HG03521 (cell line): ENCODE data around the gene GMPR2.

Experiments used
- ATAC-seq: cut with Tn5 transposase; IDR thresholded peaks from one replicate; pipeline ENCODE4 v1.9.1; 2021; ENCODE audit warnings: mild to moderate bottlenecking, moderate library complexity; ENCODE audit not compliant: unreplicated experiment

GMPR2 gene

GRCh38 chr14:24249230-24250021 lies 16.7 kb downstream of the GMPR2 start:
- no peak for ATAC-seq

GRCh38 chr14:24250354-24250753 lies 17.6 kb downstream of the GMPR2 start:
- no peak for ATAC-seq

- ATAC-seq: no peak
Measured at GRCh38 chr14:24251880-24252288, 19.2 kb downstream of the GMPR2 start.

- no peak for ATAC-seq
Measured at GRCh38 chr14:24252289-24253124, 19.8 kb downstream of the GMPR2 start.

GRCh38 chr14:24253936-24254335 lies 21.2 kb downstream of the GMPR2 start:
- ATAC-seq: no peak

- no peak for ATAC-seq
Measured at GRCh38 chr14:24254630-24255392, 22.1 kb downstream of the GMPR2 start.

GRCh38 chr14:24255438-24255837 lies 22.7 kb downstream of the GMPR2 start:
- ATAC-seq: no peak

GRCh38 chr14:24255931-24256711 lies 23.4 kb downstream of the GMPR2 start:
- ATAC-seq: no peak

GRCh38 chr14:24256960-24257359 lies 24.2 kb downstream of the GMPR2 start:
- no peak for ATAC-seq

- ATAC-seq: no peak
Measured at GRCh38 chr14:24258119-24258518, 25.4 kb downstream of the GMPR2 start.

- ATAC-seq: no peak
Measured at GRCh38 chr14:24258548-24259265, 26.0 kb downstream of the GMPR2 start.

GRCh38 chr14:24259282-24260025 lies 26.7 kb downstream of the GMPR2 start:
- no peak for ATAC-seq

GRCh38 chr14:24260026-24260779 lies 27.5 kb downstream of the GMPR2 start:
- no peak for ATAC-seq

- ATAC-seq: no peak
Measured at GRCh38 chr14:24260780-24261157, 28.0 kb downstream of the GMPR2 start.

GRCh38 chr14:24261256-24261968 lies 28.7 kb downstream of the GMPR2 start:
- no peak for ATAC-seq

GRCh38 chr14:24261969-24262327 lies 29.2 kb downstream of the GMPR2 start:
- ATAC-seq: no peak

- ATAC-seq: no peak
Measured at GRCh38 chr14:24262821-24263733, 30.3 kb downstream of the GMPR2 start, which contains the start of gene TGM1. Gene TGM1 (minus strand): TSS chr14:24263177. CDS start chr14:24262352, 825 bp downstream.
